Superior temporal gyrus (tissue), 1 donor: ENCODE results near the gene ANKRD11.
"Not testable (repeated sequence)": the region's sequence is repeated elsewhere in the genome, so short reads cannot be mapped to it uniquely, and the experiment has no call there.

Experiments
- DNase-seq: peaks from one replicate; pipeline ENCODE4 v3.0.0-alpha.2; 2016; ENCODE audit errors: extremely low spot score

Gene ANKRD11

DNA sequence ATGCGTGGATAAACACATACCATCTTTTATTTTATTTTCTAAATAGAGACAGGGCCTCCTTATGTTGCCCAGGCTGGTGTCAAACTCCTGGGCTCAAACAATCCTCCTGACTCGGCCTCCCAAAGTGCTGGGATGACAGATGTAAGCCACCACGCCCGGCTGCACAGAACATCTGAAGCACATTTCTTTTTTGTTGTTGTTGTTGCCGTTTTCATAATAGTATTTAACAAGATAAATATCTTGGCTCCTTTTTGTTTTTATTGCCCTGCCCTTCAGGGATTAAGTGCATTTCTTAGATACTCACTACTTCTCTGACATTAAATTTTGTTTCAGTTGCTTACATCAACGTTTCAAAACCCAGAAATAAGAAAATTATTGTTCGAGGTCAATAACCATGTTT is 37.4 kb downstream of the ANKRD11 start:
- no peak for DNase-seq

DNA sequence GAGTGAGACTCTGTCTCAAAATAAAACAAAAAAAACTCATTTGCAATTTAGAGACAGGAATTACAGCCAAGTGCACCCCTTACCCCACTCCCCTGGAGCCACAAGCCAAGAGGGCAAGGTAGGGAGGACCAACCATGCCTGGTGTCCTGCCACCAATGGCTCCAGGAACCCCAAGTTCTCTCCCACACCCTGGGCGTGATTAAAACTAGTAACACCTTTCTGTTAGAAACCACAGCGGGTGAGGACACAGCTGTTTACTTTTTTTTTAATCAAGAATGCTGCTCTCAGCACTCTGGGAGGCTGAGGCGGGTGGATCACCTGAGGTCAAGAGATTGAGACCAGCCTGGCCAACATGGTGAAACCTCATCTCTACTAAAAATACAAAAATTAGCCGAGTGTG is 38.1 kb downstream of the ANKRD11 start:
- no peak for DNase-seq

DNA sequence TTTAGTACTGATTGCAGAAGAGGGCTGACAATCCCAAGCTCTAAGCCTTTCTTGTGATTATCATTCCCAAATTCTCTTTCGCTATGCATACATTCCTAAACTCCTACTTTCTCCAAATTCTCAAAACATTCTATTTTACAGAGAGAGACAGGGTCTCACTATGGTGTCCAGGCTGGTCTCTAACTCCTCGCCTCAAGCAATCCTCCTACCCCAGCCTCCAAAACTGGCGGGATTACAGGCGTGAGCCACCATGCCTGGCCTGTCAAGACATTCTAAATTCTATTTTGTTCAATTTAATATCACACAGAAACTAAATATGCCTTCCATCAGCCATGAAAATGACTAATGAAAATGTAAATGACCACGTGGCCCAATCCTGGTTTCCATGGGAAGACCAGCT is 39.8 kb downstream of the ANKRD11 start:
- DNase-seq, result no peak

DNA sequence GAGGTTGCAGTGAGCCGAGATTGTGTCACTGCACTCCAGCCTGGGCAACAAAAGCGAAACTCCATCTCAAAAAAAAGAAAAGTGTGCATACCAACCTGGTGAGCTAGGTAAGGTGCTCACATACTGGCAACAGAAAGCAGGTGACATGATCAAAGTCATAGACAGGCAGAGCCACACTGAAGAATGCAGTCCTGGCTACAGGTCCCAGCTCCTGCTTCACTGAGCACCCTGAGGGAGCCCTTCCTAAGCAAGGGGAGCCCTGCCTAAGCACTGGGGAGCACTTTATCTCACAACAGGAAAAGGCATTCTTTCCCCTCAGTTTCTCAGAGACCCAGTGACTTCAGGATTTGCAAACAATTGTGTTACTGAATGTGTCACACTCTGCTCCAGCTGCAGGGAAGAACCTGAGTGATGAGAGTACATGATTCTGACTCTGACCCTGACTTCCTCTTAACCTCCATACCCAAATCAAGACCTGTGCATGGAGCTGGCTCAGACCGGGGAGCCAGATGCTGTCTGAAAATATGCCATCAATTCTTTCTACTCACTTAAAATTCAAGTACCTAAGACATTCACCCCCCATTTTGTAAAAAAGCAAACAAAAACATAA is 40.5 kb downstream of the ANKRD11 start:
- no peak for DNase-seq

DNA sequence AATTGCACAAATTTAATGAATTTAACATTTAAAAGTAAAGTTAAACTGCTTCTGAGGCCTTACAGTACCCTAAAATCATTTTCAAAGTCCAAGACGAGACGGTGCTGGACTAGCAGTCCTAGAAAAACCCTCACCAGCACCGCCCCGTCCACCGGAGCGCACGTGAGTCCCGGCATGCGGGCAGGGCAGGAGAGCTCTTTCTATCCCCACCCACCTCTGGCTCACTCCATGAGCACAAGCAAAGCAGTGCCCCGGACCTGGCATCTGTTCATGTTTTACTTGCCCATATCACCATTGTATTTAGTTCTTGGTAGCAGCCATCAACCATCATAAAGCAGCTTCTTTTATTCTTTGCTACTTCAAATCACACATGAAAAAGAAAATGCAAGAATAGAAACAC is 41.7 kb downstream of the ANKRD11 start:
- no peak for DNase-seq

DNA sequence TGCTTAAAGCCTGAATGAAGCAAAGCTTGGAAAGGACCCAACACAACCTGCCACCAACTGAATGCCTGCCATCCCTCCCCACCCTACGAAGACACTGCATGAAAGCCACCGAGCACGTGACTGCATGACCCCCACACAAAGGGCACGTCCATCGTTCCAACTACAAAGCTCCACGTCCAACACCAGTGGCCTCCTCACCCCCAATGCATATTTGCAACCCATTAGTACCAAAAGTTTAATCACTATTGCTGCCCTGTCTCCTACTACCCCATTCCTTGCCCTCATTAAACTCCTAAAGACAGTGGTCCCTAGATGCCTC is 43.4 kb downstream of the ANKRD11 start:
- no peak for DNase-seq

DNA sequence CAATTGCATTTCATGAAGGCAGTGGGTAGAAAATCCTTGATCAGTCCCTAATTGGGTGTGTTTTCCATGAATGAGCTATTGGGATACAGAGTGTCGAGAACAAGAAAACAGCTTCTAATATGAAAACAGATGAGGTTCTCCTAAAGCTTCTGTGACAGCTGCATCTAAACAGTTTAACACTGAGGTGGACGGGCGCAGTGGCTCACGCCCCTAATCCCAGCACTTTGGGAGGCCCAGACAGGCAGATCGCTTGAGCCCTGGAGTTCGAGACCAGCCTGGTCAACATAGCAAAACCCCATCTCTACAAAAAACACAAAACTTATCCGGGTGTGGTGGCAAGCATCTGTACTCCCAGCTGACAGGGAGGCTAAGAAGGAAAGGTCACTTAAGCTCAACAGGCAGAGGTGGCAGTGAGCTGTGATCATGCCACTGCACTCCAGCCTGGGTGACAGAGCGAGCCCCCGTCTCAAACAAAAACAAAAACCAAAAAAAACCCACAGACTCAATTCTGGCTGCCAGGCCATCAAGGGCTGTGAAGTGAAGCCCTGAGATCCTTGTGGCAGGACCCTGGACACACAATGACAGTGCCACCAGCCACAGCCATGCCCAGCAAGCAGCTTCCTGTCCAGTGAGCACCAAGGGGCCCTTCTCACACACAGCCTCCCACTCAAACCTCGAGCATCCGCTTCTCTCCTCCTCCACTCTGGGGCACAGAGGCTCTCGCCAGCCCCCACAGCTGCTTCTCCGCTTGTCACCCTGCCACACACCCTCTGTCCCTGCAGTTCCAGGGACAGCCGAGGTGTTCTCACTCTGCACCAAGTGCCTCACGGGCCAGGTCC is 44.0 kb downstream of the ANKRD11 start:
- no peak for DNase-seq

DNA sequence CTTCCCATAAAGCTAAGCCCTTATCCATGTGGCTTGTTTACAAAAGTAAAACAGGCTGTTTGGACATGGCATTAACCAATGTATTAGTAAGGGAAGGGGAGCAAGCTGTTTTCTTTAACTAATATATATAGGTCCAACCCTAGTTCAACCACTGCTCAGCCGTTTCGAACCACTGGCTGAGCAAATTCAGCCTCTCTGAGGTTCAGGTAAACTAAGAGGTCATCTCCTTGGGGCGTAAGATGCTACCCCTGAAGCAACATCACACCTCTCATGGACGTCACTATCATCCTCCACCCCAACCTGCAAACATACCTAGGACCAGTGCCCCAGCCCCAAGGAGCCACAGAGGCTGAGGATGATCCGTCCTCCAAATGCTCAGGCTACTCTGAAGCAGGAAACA is 45.2 kb downstream of the ANKRD11 start:
- no peak for DNase-seq

DNA sequence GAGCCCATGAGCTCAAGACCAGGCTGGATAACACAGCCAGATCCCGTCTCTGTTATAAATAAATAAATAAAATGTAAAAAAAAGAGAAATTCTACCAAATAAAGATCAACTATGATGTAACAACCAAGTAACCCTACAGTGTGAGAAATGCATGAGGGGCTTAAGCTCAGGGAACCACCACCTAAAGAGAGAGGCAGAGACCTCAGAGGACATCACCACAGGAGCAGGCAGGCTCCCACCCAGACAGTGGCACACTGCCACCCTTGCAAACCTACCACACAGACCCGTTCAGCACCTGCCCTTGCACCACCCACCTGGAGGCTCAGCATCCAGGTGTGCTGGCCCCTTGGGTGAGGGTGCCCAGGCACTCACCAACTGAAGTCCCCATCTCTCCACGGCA is 45.6 kb downstream of the ANKRD11 start:
- DNase-seq, result no peak

DNA sequence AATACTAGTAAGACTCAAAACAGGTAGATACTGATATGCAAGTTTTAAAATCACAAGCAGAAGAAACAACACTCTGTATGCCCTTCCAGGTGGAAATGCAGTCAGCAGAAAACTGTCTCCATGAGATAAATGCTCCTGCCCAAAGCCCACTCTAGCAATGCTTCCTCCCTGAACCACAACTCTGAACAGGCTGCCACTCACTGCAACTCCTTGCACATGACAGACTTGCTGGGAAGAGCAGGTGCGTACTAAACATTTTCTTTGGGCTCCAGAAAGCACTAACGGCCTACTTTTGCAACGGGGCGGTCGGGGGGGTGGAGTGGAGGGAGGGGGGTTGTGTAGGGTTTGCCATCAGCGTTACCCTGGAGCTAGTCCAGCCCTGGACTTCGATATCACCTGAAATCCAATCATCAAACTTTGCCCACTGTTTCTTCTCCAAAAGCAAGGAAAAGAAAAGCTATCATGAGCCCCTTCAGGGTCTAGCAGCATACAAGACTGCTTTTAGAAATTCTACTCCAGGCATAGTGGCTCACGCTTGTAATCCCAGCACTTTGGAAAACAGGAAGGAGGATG is 46.1 kb downstream of the ANKRD11 start:
- no peak for DNase-seq

DNA sequence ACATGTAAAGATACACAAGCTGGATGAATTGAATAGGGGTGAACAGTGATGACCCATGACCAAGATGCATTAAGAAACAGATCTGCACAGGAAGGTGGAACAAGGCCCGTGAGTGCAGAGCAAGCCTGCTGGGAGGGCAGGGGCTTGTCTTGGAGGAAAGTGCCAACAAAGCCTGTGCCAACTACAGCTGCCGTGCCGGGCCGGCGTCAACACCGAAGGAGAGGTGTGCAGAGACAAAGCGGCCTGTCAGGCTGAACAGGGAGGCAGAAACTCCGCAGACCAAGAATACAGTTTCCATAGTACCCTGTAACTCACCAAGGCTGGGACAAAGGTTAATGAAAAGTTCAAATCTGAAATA is 46.7 kb downstream of the ANKRD11 start:
- DNase-seq, result no peak

DNA sequence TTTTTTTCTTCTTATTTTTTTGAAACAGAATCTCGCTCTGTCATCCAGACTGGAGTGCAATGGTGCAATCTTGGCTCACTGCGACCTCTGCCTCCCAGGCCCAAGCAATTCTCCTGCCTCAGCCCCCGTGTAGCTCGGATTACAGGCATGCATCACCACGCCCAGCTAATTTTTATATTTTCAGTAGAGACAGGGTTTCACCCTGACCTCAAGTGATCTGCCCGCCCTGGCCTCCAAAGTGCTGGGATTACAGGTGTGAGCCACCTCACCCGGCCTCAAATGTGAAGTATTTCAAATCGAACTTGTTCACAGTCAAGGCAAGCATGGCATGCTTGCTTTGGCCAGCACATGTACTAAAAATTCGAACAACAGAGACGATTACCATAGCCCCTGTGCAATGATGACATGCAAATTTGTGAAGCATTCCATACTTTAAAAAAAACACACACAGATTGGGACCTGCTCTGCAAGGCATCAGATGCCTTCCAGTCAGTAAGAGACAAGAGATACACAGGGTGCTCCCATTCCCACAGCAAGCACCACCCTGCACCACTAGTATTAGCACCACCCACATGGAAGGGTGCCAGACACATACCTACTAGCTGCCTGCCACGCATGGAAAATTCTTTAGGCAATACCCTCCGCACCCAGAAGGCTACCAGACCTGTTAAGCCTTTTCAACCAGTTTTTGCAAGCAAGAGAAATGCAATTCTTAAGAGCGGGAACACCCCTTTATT is 47.2 kb downstream of the ANKRD11 start:
- no peak for DNase-seq

DNA sequence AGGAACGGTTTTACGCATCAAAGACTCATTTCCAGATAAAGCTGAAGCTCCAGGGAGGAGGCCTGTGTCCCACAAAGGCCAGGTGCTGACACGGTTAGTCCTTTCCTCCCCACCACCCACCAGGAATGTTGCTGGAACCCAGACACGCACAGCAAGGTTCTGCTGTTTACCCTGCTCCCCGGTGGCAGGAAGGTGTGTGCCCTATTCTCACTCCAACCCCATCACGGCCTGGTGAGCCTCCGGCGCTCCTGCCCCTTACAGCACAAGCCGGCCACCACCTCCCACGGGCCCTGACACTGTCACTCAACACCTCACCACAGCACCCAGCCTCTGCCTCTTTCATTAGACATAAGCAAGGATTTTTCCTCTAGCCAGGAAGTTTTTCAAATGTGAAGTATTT is 47.8 kb downstream of the ANKRD11 start:
- DNase-seq, result no peak

DNA sequence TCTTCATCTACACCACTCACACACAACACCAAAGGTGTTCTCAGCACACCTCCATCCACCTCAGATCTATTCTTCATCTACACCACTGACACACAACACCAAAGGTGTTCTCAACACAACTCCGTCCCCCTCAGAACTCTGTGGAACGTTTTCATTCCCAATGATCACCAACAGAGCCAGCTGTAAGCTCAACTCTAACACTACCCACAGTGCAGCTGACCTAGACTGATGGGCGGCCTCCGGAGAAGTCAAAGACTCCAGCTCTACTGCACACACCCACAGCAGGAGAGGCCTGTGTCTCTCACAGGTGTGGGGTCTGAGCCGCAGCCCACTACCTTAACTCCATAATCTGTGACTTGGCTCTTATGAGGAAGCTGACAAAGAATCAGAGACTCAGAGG is 50.7 kb downstream of the ANKRD11 start:
- no peak for DNase-seq

DNA sequence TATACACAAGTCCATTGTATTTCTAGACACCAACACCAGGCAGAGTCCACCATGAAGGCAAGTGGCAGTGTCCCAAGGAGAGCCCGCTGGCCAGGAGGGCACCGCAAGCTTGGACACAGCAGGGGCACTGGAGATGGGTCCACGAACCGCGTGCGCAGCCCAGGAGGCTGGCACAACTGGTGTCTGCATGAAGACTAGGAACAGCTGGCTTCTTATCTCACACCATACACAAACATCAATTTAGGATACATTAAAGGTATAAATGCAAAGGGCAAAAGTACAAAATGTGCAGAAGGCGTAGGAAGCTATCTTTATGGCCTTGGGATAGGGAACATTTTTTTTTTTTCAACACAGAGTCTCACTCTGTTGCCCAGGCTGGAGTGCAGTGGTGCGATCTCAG is 52.4 kb downstream of the ANKRD11 start:
- DNase-seq, result no peak

DNA sequence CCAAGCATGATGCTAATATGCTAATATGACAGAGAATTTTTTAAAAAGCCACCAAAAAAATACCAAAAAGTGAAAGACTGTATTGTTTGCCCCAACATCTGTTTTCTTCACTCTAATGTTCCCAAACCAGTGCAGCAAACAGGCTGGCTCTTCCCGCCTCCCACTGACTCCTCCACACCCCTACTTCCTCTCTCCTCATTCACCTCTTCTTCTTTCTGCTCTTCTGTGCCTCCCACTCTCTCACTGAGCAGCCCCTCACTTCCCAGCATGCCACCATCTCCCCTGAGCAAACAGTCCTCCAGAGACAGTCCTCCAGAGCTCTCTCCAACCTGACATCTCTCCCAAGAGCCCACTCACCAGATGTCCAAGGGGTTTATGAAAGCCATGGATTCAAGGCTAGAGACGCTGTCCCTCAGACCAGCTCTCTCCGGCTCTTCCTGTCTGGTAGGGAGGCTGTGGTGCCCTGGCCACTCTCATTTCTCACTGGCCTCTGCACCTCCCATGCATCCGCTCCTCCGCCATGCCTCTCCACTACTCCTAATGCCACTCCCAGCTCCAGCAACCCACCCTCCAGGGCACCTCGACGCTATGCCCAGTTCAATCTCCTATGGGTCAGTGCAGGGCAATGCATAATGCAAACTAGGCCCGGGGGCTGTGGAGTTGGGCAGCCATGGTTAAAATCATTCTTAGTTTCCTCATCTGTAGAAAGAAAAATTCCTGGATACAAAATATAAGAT is 52.9 kb downstream of the ANKRD11 start:
- DNase-seq, result no peak

DNA sequence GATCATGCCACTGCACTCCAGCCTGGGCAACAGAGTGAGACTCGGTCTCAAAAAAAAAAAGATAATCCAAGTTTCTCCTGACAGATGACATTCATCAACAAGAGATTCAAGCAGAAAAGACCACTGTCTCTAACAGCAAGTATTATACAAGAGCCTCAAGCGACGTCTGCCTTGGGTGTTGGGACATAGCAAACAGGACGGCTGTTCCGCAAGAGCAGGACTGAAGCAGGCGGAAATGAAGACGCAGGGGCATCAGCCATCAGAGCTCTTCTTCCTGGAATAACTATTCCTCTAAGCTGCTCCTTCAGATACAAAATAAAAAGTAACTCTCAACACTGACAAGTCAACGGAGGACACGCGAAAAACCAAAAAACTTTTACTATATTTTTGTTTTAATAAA is 54.0 kb downstream of the ANKRD11 start:
- DNase-seq, result no peak

DNA sequence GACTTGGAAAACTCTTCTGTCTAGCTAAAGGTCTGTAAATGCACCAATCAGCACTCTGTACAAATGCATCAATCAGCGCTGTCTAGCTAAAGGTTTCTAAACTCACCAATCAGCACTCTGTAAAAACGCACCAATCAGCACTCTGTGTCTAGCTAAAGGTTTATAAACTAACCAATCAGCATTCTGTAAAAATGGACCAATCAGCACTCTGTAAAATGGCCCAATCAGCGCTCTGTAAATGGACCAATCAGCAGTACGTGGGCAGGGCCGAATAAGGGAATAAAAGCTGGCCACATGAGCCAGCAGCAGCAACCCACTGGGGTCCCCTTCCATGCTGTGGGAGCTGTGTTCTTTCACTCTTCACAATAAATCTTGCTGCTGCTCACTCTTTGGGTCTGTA is 55.3 kb downstream of the ANKRD11 start:
- not testable (repeated sequence) for DNase-seq

DNA sequence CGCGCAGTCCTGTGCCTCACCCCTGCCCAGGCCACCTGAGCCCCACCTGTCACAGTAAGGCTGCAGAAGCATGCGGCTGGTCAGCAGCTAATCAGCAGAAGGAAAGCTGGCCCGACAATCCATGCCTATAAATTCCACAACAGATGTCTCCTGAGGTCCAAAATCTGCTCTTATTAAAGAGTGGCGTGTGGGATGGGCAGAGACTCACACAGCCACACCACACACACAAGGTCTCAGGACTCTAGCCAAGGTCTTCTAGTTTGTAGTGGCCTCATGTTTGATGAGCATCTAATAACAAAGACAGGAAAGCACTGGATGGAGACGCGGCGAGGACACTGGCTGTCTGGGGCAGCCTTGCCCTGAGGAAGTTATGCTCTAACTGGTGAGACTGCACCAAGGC is 55.9 kb downstream of the ANKRD11 start:
- no peak for DNase-seq

DNA sequence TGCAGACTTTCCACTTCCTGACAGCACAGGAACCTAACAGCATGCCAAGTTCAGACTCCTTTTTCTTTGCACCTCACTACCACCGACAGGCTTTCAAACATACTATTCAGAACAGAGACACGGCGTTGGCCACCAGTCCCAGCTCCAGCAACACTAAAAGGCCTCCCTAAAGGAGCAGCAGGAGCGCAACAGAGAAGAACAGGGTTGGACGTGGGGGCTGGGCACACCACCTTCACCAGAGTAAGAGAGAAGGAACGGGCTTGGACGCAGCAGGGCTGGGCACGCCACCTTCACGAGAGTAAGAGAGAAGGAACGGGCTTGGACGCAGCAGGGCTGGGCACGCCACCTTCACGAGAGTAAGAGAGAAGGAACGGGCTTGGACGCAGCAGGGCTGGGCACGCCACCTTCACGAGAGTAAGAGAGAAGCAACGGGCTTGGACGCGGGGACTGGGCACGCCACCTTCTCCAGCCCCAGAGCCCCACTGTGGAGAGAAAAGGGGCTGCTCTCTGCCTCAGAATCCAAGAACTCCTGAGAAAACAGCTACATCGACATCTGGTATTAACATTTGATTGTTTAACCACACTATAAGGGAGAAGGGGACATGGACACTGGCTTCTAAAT is 56.9 kb downstream of the ANKRD11 start:
- not testable (repeated sequence) for DNase-seq

DNA sequence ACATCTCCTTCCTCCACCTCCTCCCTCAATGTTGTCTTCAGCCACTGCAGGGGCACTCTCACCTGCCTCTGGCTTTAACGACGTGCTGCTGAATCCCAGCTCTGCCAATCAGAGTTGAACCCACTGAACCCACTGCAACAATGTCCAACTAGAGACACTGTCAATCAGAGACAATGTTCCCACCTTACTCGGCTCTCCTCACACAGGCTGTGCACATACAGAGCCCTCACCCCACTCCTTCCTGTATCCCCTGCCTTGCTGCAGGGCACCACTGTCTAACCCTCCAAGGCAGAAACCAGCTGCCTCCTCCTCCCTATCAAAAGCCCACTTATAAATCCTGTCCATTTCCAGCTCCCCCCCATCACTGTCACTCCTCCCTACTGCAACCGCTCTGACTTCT is 58.7 kb downstream of the ANKRD11 start:
- DNase-seq, result no peak

DNA sequence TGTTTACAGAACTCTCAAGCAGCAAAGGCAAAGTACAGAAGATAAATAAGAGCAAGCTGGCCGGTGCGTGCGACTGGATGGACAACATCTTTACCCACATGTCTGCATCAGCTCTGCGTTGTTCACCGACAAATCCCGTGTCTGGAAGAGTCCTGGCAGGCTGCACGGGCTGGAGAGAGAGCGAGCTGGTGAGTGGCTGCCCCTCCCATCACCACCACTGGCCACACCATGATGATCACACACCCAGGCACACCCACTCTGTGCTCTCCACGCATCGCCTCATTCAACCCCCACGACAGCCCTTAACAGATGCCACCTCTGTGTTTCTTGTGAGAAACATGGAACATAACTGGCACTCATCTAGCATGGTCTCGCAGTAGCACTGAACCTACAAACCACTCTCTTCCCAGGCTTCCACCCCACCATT is 59.2 kb downstream of the ANKRD11 start:
- no peak for DNase-seq
